NCI-H1694 treated with DMSO at 0.1 percent for 48 hours (cell line): ENCODE data around the gene UBE2N.

ENCODE experiments used
- DNase-seq: peaks from one replicate; lab custom pipeline; 2025; lab: John Stamatoyannopoulos, UW

UBE2N gene

DNA sequence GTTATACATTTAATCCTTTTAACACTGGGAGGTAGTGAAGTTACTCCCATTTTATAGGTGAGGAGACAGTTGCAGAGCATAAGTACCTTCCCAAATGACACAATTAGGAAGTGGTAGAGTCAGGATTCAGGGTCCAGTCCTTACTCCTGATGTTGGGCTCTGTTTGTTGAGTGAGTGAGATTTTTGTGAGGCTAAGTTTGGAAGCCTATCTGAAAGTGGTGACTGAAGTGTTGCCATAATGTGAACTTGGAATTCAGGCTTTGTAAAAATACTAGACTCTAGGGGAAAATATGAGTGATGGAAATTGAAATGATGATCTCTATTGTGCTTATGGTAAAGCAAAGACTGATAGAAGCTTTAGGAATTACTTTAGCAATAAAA, 61.8 kb downstream of the UBE2N start:
- no peak for DNase-seq

DNA sequence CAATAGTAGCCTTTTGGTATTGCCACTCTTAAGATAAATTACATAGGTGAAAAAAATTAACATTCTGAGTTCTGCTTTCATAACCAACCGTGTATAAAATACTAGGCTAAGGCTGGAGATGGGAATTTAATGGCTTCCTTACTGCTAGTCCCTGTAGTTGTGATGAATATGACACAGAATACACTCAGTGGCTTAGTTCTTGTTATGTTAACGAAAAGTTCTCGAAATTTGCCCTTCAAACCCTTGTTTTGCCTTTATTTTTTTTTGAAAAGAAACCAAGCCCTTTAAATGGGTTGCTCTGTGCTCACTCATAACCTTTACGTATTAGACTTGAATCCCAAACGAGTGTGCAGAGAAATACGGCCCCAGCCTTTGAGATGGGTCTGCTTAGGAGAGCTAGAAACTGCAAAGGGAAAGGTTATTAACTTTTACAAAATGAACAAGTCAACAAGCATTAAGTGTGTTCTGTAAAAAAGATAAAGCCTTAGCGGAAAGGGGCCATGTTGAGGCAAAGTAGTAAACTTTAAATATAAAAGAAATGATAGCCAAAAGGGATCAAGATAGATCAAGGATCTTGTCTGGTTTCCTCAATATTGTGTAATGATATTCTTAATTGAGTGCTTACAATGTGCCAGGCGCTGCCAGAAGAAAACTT, 62.3 kb downstream of the UBE2N start:
- no peak for DNase-seq

- peak; percentile 41 for DNase-seq
These were observed 62.8 kb downstream of the UBE2N start for GRCh38 chr12:93378998-93379325.

DNA sequence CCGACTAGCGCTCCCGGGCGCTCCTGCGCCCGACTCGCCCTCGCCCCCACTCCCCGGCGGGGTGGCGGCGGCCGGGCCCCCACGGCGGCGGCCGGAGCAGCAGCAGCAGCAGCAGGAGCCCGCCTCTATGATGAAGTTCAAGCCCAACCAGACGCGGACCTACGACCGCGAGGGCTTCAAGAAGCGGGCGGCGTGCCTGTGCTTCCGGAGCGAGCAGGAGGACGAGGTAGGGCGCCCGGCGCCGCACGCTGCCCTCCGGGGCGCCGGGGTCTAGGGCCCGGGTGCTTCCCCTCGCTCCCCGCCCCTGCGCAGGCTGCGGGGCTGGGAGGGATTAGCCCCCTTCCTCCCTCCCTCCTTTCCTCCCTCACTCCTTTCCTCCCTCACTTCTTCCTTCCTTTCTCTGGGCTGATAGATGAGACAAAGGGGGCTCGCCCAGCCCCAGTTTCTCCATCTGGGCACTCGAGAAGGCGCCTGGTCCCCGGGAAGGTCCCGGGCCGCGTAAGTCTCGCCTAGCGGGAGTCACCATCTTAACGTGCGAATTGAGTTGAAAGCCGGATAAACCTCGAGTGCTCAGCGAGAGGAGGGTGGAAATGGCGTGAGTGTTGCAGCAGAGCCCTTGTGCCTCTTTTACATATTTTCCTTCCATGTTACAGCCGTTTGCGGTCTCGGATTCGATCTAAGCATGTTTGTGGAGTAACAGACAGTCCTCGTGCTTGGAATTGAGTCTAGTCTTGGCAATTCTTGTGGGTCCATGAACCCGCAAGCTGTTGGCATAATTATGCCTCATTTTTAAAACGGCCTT, 63.4 kb downstream of the UBE2N start:
- DNase-seq, result peak; percentile 41

- DNase-seq, result peak; percentile 61
These were observed 64.2 kb downstream of the UBE2N start, which contains the start of gene NUDT4 for GRCh38 chr12:93377252-93378195. TSS of gene NUDT4 (plus strand) at chr12:93377925. CDS start at chr12:93378323, 398 bp downstream.

GRCh38 chr12:93376436-93377251, 65.1 kb downstream of the UBE2N start:
- DNase-seq, result no peak

- DNase-seq, result no peak
These were observed 65.8 kb downstream of the UBE2N start for GRCh38 chr12:93375906-93376305.

DNA sequence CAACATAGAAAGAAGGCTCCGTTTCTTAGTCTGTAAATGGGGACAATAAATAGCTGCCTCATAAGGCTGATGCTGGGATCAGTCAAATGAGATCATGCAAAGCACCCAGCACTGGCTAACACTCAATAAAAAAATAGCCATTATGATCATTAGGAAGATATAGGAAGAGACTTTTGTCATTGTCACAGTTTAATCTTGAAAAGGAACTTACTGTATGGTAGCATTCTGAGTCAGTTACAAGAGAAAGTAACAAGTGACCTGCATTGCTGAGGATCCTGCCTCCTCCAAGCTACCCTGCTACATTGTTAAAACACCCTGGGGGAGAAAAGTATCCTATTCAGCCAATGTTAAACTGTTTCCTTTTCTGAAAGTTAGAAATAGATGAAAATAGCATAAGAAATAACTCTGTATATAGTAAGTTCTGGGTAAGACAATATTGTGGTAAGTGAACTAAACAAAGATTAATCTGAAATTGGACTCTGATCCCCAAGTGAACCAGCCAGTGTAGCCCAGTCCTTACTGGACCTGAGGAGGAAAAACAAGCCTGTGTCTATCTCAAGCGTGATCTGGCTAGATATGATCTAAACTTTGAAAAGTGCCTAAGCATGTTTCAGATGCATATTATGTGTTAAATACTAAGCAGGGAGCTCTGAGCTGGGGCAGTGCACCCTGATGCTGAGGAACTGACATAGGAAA, 67.6 kb downstream of the UBE2N start:
- DNase-seq, result no peak

- no peak for DNase-seq
These were observed 70.8 kb downstream of the UBE2N start for GRCh38 chr12:93370947-93371346.

DNA sequence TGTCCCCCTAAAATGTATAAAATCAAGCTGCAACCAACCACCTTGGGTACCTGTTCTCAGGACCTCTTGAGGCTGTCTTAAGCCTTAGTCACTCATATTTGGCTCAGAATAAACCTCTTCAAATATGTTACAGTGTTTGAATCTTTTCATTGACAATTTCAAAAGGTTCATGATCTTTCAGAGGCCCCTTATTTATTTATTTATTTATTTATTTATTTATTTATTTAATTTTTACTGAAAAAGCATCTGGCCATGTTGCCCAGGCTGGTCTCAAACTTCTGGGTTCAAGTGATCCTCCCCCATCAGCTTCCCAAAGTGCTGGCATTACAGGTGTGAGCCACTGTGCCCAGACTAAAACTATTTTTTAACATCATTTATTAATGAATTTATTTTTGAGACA, 72.2 kb downstream of the UBE2N start:
- no peak for DNase-seq

GRCh38 chr12:93368766-93369165, 73.0 kb downstream of the UBE2N start:
- no peak for DNase-seq

- DNase-seq, result no peak
These were observed 75.3 kb downstream of the UBE2N start for GRCh38 chr12:93366422-93366821.

- no peak for DNase-seq
These were observed 75.9 kb downstream of the UBE2N start for GRCh38 chr12:93365616-93366405.

DNA sequence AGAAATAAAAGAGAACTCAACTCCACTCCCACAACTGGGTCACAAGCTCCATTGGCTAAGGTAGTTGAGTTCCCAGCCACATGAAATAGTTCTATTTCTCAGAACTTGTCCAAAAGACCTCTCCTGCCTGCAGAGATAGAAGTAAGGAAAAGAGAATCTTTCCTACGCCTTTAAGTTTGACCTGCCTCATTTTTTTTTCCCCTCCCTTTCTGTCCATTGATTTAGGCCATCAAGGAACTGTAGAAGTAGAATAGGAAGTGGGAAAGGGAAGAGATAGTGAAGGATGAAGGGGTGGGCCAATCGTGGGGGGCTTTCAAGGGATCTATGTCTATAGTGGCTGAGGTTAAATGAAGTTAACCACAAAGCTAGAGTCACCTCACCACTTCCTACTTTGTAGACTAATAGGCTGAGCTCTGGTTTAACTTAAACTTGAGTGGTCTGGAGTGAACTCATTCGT, 77.9 kb downstream of the UBE2N start:
- DNase-seq, result no peak

DNA sequence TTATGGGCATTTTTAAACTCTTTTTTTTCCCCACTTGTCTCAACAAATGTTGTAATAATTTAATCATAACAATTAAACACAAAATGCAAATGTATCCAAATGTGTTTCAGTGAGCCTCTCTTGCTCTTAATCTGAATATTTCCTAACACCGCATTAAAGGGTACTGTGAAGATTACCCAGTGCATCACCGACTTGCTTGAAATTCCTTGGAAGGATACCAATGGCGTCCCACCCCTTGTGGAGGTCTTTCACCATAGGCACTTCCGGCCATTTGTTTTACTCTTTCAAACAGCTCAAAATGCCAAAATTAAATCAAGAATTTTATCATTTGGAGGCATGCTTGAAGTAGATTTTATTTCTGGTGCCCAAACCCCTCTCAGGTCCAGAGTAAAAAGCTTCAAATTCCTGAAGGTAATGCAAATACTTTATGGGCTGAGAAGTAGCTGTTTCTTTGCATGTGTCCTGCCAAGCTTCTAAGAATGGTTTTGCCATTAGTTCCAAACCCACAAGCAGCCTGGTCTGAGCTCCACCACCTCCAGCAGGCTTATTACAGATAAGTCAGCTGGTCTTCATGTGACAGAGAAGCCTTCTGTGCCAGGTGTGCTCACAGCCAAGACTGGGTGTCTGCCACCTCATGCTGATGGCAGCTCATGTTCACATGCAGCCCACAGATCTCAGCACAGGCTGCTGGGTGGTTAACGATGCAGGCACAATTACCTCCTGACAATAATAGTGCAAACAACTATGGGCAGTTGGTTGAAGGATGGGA, 80.4 kb downstream of the UBE2N start:
- peak; percentile 40 for DNase-seq

DNA sequence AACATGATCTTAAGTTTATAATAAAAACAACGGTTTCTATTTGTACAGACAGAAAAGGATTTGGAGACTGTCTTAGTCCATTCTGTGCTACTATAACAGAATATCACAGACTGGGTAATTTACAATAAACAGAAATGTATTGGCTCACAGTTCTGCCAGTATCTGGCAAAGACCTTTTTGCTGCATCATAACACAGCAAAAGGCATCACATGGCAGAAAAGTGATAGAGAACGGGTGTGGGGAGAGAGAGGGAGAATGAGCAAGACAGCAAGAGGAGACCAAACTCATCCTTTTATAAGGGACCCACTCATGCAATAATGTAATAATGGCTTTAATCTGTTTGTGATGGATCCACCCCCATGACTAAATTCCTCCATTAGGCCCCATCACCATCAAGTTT, 81.1 kb downstream of the UBE2N start:
- DNase-seq, result no peak

- DNase-seq, result no peak
These were observed 82.9 kb downstream of the UBE2N start for GRCh38 chr12:93358821-93359220.

- DNase-seq, result no peak
These were observed 83.7 kb downstream of the UBE2N start for GRCh38 chr12:93358058-93358457.

GRCh38 chr12:93356214-93356613, 85.5 kb downstream of the UBE2N start:
- no peak for DNase-seq
